Measurements from ENCODE around the gene IL5.

The IL5 gene

DNA sequence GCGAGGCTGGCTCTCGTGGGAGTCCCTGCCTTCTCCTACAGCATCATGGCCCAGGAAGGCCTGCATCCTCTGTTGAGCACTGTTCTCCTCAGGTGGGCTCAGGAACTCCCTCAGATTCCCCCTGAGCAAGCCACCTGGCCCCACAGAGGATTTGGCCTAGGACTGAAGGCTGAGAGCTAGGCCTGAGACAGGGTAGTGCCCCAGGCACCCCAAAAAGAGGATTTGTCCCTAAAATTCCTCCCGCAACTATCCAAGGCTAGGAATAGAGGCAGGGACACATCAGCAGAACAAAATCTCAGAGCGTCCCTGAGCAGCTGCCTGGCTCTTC, 41.7 kb downstream of the IL5 start:
- TF ChIP-seq, protein P1, sequence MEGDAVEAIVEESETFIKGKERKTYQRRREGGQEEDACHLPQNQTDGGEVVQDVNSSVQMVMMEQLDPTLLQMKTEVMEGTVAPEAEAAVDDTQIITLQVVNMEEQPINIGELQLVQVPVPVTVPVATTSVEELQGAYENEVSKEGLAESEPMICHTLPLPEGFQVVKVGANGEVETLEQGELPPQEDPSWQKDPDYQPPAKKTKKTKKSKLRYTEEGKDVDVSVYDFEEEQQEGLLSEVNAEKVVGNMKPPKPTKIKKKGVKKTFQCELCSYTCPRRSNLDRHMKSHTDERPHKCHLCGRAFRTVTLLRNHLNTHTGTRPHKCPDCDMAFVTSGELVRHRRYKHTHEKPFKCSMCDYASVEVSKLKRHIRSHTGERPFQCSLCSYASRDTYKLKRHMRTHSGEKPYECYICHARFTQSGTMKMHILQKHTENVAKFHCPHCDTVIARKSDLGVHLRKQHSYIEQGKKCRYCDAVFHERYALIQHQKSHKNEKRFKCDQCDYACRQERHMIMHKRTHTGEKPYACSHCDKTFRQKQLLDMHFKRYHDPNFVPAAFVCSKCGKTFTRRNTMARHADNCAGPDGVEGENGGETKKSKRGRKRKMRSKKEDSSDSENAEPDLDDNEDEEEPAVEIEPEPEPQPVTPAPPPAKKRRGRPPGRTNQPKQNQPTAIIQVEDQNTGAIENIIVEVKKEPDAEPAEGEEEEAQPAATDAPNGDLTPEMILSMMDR (IDR thresholded peaks at IDR 0.05; ENCODE audit: low read depth, low read length) = no peak
- no peak for DNase-seq
- Histone ChIP-seq H3K27me3 (no peaks in the 10 kb centered on the region), H3K4me1 (no peaks in the 10 kb centered on the region), H3K4me3 (ENCODE audit: low read depth, low read length) (no peak overlapping the region), H3K9me3 (no peaks in the 10 kb centered on the region), H3K36me3 (no peaks in the 10 kb centered on the region)

DNA sequence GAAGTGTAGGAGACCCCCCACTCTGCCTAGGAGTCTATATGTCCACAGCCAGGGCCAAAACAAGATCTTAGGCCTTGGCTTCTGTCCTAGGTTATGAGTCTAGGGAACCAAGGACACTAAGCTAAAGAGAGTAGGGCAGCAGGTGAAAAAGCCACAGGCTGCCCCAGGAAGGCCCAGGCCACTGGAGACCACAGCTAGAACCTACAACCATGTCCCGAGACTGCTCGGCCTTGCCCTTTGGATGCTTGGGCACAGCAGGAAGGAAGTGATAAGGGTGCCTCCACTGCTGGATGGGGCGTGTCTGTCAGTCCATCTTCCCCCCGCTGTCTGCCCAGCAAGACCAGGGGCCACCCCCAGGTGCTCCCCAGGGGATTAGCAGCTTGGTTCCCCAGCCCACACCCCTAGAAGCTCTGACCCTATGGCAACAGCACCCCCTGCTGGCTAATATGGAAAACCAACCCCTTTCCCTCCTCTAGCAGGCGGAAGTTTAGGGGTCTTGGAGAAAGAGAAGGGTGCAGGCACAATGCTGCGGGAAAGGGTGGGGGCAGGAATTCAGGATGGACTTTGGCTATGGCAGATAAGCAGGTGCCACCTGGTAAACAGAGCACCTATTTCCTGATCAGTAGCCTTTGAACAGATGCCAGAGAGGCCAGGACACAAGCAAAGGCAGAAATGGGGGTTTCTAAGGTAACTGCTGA, 42.2 kb downstream of the IL5 start:
- no peak overlapping the region for H3K4me3 ChIP-seq (ENCODE audit: low read depth, low read length)
- no peaks in the 10 kb centered on the region for H3K36me3 ChIP-seq
- H3K4me1 ChIP-seq = no peaks in the 10 kb centered on the region
- DNase-seq = peak; percentile 75
- H3K9me3 ChIP-seq = no peaks in the 10 kb centered on the region
- H3K27me3 ChIP-seq = no peaks in the 10 kb centered on the region
- TF ChIP-seq, protein P1 (IDR thresholded peaks at IDR 0.05; ENCODE audit: low read depth, low read length) = peak; percentile 91

DNA sequence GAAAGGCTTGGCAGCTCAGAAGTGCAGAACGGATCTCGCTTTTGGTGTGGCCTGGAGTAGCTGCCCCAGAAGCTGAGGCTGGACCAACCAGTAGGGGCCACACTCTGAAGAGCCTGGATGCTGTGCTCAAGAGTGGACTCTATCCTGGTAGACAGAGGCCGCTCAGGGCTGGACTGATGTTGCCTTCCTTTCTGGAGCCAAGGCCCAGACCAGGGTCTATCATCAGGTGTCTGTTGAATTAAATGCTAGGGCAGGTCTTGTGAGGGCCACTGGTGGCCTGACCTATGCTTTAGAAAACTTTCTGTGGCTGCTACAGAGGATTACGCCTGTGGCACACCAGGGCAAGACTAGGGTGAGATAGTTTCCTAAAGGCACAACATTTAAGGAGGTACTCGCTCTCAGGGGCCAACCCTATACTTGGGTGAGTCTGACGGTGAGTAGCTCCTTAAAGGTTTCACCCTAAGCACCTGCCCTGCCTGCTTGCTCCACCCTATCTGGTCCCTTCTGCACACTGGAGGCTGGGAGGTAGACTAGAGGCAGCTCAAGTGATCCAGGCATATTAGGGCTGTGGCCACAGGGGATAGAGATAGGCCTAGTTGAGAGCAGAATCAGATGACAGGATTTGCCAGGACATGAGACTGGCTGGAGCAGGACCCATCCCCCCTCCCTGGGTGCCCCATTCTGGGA, 42.9 kb downstream of the IL5 start:
- no peaks in the 10 kb centered on the region for H3K27me3 ChIP-seq
- DNase-seq = no peak
- H3K4me1 ChIP-seq = peaks cover under 1% of the 10 kb centered on the region; the same call in 1 of the 2 replicates
- H3K36me3 ChIP-seq = no peaks in the 10 kb centered on the region
- no peaks in the 10 kb centered on the region for H3K9me3 ChIP-seq
- TF ChIP-seq, protein P1 (IDR thresholded peaks at IDR 0.05; ENCODE audit: low read depth, low read length) = no peak
- no peak overlapping the region for H3K4me3 ChIP-seq (ENCODE audit: low read depth, low read length)

DNA sequence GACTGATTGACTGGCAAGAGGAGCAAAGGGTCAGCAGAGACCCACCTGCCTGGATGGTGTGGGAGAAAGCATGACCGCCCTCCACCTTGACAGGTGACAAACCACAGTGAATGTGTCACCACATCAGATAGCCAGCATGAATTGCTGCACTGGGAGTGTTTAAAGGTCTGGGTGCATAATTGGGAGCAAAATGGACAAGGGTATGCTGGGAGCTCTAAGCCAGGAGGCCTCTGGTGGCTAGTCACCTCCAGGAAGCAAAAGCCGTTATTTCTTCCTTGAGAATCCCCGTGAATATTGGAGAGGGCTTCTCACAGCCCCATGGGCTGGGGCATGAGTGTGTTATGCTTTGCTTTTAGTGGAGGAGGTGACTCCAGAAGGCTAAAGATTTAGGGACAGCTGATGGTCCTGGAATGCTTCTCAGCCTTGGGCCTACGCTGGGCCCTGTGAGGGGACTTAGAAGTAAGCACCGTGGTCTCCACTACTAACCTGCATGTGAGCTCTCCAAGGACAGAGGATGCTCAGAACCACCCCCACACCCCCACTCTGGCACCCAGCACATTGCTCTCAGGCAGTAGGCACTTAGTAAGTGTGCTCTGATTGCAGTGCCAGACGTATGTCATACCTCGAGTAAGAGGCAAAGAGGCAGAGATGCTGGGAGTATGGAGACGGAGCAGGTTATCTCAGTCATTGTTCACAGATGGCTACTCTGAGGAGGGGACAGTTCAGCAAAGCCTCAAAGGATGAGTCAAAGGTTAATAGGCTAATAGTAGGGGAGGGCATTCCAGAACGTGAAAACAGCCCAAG, 43.7 kb downstream of the IL5 start:
- no peak for DNase-seq
- no peaks in the 10 kb centered on the region for H3K27me3 ChIP-seq
- no peaks in the 10 kb centered on the region for H3K36me3 ChIP-seq
- no peak overlapping the region for H3K4me3 ChIP-seq (ENCODE audit: low read depth, low read length)
- H3K4me1 ChIP-seq = peaks cover 4% of the 10 kb centered on the region
- TF ChIP-seq, protein P1 (IDR thresholded peaks at IDR 0.05; ENCODE audit: low read depth, low read length) = no peak
- no peaks in the 10 kb centered on the region for H3K9me3 ChIP-seq

DNA sequence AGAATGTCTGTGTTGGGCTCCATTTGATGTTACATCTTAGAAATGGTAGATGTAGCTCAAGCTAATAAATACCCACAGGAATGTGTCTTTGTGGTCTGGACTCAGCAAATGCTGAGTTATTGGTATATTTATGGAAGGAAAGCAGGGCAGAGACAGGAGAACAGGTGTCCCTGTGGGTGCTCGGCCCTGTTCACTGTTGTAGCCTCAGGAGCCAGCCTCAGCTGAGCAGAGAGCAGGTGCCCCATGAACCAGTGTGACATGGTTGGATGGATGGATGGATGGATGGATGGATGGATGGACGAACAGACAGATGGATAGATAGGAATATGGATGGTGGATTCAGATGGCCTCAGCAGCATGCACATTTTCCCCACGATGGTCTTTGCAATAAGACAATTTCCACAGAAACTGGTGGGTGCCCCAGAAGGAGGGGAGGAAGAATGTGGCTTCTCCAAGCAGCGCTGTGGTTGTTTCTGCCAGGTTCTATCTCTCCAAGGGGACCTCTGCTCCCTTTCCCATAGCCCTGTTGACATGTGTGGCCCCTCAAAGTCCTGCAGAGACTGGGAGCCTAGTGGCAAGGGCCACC, 44.5 kb downstream of the IL5 start:
- Histone ChIP-seq H3K4me1 (peaks cover 4% of the 10 kb centered on the region), H3K27me3 (no peaks in the 10 kb centered on the region), H3K36me3 (no peaks in the 10 kb centered on the region), H3K9me3 (no peaks in the 10 kb centered on the region), H3K4me3 (ENCODE audit: low read depth, low read length) (no peak overlapping the region)
- no peak for DNase-seq
- TF ChIP-seq, protein P1 (IDR thresholded peaks at IDR 0.05; ENCODE audit: low read depth, low read length) = no peak

Measured in BE2C (cell line).